HCT116 (cell line): ENCODE results near the gene C1orf174.

ENCODE experiments used
- CTCF ChIP-seq, 3 experiments: fragments of 200-600 bp in 1 of 3; sonication (generic) in 1 of 3; IDR thresholded peaks in 2 of 3; conservative IDR thresholded peaks in 1 of 3; 2 replicates each; pipeline ENCODE4 v1.5.1; 2012 to 2017; ENCODE audit warnings: low read depth in 2 of 3, low read length in 2 of 3, antibody characterized with exemption in 1 of 3, borderline replicate concordance in 1 of 3, control low read depth in 1 of 3, mild to moderate bottlenecking in 1 of 3, mixed read lengths in 1 of 3, mixed run types in 1 of 3, moderate library complexity in 1 of 3; ENCODE audit not compliant: insufficient read depth in 1 of 3
- EZH2phosphoT487 ChIP-seq: fragments of 200-600 bp; IDR thresholded peaks from 2 replicates; pipeline ENCODE4 v1.6.1; 2018; ENCODE audit warnings: antibody characterized with exemption, borderline replicate concordance
- RAD21 ChIP-seq: IDR thresholded peaks from 2 replicates; pipeline ENCODE4 v1.6.1; 2012; ENCODE audit warnings: low read depth, mild to moderate bottlenecking
- TCF7L2 ChIP-seq: IDR thresholded peaks from 2 replicates; pipeline ENCODE4 v1.7.0; 2011; ENCODE audit warnings: borderline replicate concordance, inconsistent platforms; ENCODE audit not compliant: insufficient read depth, insufficient read length; ENCODE audit errors: extremely low read depth

DNA sequence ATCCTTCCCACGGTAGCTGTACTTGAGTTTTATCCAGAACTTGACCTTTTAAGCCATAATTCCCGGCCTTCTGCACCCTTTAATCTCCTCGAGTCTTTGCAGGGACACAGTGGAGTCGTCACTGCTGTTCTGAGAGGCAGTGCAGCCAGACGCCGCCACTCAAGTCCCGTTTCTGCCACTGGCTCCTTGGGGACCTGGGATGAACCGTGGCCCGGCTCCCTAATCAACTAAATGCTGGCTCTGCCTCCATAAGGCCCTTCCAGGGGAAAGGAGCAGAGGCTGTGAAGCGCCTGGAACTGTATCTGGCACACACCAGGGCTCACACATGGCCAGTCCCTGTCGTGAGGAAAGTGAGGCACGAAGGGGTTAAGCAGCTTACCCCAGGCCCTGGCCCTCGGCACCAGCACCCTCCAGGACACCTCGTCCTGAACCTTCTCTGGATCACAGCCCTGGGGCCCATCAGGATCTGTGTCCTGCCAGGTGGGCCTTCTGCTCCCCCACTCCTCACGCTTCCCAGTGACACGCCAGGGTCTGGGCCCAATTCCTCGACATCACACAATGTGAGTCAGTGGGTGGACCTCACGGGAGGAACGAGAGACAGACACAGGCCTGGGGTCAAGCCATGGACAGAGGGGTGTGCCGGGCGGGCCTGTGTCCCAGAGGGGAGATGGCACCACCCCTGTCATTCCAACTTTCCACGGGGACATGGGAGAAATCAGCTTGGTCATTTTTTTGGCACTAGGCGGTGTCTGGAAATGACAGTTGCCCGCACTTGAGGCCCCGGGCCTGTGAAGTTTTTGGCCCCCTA, 23.5 kb upstream of the C1orf174 start:
- TF ChIP-seq CTCF (IDR thresholded peaks at IDR 0.05 in 2 of 3, conservative IDR thresholded peaks at IDR 0.05 in 1 of 3; ENCODE audit: borderline replicate concordance in 1 of 3, insufficient read depth in 1 of 3, low read depth in 2 of 3, low read length in 2 of 3): no peak
- no peak for TF ChIP-seq RAD21
- TF ChIP-seq EZH2phosphoT487: no peak
- TF ChIP-seq TCF7L2: no peak
